OCI-M2 (cell line): Measurements from ENCODE around the gene ERVK3-1.
A peak's percentile ranks its signal among the peaks of the same experiment; 100 is the strongest.
"Not testable (repeated sequence)": the region's sequence is repeated elsewhere in the genome, so short reads cannot be mapped to it uniquely, and the experiment has no call there.

ENCODE experiments used
- DNase-seq: peaks from one replicate; lab custom pipeline; 2025; ENCODE audit not compliant: unreplicated experiment; lab: John Stamatoyannopoulos, UW

ERVK3-1 gene

DNA sequence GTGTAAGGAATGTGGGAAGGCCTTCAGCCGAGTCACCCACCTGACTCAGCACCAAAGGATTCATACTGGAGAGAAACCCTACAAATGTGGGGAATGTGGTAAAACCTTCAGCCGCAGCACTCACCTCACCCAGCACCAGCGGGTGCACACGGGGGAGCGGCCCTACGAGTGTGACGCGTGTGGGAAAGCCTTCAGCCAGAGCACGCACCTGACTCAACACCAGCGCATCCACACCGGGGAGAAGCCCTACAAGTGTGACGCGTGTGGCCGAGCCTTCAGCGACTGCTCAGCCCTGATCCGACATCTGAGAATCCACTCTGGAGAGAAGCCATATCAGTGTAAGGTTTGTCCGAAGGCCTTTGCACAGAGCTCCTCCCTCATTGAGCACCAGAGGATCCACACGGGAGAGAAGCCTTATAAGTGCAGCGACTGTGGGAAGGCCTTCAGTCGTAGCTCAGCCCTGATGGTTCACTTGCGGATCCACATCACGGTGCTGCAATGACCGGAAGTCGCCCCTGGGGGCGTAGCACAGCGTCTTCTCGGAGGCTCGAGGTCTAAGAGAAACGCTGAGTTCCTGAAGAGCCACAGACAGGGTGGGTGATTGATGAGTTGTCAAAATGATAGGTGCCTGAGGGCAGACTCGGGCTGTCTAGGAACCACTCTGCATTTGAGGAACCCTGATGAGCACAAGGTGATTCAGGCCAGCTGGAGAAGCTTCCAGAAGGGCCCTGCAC lies 33.8 kb downstream of the ERVK3-1 start:
- no peak for DNase-seq

DNA sequence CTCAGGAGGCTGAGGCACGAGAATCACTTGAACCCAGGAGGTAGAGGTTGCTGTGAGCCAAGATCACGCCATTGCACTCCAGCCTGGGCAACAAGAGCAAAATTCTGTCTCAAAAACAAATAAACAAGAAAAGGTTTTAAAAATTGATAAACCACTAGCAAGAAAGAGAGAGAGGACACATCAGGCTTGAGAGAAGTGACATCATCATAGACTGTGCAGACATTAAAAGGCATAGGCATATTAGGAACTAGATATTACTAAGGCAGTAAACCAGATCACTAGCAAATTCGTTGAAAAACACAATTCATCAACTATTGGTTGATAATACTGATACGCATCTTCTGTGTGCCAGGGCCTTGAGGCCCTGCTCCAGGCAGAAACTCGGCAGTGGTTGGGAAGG lies 40.4 kb downstream of the ERVK3-1 start:
- no peak for DNase-seq

DNA sequence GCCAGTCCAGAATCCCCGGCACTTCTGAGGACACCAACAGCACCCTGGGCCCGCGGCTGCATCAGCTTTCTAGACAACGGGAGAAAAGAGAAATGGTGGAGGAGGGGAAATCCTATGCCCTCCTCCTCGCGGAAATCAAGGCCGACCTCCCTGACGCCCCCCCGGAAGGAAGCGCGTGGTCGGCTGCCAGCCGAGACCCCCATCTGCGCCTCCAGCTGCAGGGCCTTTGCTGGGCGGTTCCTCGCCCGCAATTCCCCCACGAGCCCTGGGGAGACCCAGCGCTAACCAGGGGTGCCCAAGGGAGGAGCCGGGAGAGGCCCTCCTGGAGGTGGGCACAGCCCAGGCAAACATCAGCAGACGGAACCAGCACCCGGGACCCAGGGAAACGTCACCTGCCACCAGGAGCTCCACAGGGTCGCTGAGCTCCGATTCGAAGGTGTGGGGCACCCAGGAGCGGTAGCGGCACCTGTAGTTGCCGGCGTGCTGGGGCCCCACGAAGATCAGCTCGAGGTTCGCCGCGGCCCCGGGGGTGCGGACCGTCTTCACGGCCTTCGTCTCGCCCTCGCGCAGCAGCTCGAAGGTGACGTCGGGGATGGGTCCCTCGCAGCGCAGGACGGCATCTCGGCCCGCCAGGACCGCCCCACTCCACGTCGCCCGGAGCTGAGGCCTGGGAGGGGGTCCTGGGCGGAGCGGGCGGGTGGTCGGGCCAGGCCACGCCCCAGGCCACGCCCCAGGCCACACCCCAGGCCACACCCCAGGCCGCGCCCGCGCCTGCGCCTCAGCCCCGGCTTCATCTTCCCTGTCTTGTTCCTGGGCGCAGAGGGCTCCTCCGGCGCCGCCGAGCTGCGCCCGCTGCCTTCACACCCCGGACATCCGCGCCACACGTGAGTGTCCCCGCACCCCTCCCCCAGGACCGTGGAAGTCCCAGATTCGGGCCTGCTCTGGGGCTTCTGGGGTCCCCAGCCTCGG lies 42.1 kb downstream of the ERVK3-1 start:
- DNase-seq, result peak; percentile 74

DNA sequence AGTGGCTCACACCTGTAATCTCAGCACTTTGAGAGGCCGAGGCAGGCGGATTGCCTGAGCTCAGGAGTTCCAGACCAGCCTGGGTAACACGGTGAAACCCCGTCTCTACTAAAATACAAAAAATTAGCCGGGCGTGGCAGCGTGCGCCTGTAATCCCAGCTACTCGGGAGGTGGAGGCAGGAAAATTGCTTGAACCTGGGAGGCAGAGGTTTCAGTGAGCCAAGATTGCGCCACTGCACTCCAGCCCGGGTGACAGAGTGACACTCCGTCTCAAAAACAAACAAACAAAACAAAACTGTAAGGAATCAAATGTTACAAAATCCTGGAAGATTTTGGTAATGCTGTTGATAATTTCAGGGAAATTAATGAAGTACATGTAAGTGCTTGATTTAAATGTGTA lies 42.9 kb downstream of the ERVK3-1 start:
- not testable (repeated sequence) for DNase-seq

DNA sequence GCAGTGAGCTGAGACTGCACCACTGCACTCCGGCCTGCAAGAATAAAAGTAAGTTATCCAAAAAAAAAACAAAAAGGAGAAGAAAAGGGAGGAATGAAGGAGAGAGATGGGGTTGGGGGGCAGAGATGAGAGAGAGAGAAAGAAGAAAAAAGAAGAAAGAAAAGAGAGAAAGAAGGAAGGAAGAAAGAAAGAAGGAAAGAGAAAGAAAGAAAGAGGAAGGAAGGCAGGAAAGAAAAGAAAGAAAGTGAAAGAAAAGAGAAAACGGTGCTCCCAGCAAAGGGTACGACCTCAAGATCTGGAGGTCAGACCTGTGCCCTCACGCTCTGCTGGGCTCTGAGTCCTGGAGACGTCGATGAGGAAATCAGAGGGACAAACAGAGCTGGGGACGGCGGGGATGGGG lies 44.4 kb downstream of the ERVK3-1 start:
- DNase-seq, result no peak

DNA sequence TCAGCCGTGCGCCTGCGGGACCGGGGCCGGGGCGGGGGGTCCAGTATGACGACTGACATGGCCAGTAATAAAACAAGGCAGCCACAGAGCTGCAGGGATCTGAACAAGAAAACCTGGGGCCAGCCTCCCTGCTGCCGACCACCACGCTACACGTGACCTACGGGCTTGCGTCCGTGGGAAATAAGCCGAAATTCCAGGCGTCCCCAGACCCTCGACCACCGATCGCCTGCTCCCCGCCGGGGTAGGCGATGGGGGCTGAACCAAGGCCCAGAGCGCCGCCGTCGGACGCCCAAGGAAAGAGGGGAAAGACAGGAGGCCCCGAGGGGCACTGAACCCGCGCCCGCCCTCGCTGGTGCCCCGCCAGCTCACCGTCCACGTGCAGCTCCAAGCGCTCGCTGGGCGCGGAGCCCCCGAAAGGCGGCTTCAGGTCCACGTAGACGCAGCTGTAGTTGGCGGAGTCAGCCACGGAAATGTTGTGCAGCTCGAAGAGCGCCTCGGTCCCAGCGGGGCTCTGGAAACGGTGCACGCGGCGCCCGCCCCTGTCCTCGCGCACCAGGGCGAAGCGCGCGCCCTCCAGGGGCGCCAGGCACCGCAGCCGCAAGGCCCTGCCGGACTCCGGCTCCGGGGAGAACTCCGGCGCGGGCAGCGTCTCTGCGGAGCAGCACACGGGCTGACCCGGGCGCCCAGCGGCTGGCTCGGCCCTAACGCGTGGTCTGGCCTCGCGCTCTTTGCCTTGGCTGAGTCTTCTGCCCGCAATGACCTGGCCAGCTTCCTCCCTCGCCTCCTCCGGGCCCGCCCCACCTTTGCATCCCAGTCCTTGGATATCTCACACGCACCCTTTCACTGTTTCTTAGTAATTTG lies 45.1 kb downstream of the ERVK3-1 start:
- DNase-seq, result no peak

DNA sequence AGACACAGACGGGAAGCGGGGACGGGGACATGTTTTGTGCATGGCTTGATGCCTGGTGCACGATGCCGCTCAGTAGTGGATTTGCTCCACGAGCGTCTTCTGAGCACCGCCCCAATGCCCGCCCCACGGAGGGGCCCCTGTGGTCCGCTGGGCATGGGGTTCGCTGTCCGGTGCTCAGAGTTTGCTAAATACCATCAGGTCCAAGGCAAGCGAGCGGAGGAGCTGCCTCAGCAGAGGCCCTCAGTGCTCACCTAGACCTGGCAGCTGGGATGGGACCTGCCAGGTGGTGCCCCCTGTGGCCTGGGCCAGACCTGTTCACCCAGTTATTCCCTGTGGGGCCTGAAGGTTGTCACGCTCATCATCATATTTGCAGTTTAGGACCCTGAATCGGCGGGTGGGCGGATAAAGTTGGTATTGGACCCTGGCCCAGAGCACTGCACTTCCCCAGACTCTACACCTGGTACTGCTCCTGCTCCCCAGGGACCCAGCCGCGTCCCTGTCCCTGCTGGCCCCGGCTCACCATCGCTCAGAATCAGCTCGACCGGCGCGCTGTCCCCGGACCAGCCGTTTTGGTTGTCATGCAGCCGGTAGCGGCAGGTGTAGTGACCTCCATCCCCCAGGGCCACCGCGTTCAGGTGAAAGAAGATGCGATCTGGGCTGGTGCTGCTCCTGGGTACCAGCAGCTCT lies 45.8 kb downstream of the ERVK3-1 start:
- no peak for DNase-seq

DNA sequence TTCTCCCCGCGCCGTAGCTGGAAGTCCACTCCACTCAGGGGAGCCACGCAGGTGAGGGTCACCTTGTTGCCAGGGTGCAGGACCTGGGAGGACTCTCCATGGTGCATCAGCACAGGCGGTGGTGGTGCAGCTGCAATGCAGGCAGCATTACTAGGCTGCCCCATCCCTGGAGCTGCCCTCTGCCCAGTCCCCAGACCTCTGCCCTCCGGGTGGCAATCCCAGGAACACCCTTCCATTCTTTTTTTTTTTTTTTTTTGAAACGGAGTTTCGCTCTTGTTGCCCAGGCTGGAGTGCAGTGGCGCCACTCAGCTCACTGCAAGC lies 46.3 kb downstream of the ERVK3-1 start:
- DNase-seq, result no peak

DNA sequence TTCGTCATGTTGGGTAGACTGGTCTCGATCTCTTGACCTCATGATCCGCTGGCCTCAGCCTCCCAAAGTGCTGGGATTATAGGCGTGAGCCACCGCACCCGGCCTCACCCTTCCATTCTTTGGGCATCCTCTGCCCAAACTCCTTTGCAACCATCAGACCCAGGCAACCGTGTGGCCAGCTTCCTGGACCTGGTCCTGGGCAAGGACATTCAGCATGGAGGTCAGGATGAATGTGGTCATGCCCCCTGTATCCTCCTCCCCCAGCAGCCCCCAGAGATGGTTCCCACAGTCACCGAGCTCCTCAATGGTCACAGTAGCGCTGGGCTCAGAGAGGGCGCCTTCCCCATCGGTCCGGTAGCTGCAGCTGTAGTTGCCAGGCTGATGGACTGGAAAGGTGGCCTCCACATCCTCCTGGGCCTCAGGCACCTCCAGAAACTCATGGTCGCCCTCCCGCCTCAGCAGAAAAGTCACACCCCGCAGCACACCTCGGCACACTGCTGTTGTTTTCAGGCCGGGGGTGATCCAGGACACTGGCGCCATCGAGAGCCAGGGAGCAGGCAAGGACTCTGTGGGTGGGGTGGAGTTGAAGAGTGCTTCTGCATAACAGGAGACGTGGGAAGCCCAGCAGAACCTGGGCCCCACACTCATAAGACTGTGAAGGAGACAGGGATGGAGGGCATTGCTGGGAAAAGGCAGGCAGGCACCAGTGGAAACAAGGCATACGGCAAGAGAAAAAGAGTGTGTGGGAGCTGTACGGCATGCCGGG lies 47.0 kb downstream of the ERVK3-1 start:
- no peak for DNase-seq

DNA sequence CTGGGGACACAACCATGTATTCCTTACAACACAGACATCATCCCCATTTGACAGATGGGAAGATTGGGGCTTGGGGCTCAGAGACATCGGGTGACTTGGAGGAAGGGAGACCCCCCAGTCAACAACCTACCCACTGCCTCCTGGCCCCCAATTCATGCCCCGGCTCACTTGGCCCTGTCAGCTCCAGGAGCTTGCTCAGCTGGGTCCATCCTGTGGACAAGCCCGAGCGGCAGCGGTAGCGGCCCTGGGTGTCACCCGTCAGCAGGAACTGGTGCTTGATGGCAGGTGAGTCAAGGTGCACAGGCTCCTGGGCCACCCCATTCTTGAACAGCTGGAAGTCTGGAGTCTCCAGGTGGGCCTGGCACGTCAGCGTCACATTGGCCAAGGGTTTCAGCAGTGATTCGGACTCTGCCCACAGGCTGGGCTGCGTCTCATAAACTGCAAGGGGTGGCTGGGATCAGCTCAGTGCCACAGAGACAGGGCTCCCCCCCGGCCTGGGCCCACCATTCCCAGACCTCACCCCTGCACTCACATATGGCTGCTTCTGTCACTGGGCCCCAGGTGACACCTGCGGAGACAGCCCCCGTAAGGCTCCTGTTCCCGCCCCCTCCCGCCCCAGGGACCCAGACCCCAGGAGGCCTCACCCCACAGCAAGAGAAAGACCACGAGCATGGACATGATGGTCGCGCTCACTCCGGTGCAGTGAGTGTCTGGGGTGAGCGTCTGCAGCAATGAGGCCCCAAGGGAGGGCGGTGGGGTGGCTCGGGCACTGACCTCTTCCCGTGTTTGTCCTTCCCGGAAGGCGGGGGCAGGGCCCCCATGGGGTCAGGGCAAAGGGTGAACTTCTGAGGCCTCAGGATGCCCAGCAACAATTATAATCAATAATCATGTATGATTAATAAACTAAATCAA lies 47.8 kb downstream of the ERVK3-1 start, which contains the start of gene A1BG:
Gene A1BG (minus strand): TSS at position 733 of the 912 bp plus-strand sequence. CDS start 55 bp downstream, at position 678.
- DNase-seq, result no peak

DNA sequence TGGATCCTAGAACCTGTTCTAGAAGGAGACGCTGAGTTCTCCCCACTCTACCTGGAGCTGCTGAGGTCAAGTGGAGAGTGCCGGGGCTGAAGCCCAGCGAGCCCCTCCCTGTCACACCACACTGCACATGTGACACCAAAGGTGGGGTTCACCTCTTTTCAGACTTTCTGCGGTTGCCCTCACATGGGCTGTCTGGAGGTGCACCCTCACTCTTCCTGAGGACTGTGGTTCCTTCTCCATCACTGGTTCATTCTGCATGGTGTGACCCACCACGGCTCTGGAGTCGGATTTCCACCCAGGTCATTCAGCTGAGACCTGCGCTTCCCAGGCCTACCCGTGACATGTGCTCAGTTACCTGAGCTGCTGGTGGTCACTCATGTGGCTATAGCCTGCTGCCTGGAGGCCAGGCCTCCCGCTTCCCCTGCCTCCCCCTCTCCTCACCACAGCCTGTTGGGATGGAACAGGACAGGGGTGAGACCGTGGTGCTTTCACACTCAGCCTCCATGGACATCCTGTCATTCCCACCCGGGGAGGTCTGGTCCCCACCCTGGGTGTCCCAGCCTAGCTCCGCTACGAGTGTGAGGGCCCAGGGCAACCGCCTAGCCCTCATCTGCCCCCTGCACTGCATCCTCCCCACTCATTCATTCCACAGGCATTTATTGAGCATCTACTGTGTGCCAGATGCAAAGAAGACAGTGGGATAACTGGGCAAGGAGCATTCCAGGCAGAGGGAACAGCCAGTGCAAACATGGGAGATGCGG lies 48.7 kb downstream of the ERVK3-1 start:
- no peak for DNase-seq

DNA sequence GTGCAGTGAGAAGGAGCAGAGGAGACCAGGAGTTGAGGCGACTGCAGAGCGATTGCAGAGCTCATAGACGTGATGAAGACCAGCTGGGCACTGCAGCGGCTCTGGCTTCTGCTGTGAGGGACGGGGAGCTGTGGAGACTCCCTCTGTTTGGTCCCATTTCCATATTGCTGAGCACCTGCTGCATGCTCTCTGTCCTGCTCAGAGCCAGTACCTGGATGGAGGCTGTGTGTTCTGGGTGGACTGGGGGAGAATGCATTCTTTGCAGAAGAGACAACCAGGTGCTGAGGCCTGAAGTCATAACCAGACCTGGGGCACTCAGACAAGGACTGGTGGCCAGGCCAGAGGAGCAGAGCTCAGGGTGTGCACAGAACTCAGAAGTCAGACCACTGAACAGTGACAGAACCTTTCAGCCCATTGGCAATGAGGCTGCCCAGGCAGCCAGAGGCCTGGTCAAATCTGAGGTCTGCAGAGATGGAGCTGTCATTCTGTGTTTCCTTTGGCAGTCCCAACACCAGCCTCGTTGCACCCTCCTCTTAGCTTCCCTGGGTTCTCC lies 49.4 kb downstream of the ERVK3-1 start:
- no peak for DNase-seq

DNA sequence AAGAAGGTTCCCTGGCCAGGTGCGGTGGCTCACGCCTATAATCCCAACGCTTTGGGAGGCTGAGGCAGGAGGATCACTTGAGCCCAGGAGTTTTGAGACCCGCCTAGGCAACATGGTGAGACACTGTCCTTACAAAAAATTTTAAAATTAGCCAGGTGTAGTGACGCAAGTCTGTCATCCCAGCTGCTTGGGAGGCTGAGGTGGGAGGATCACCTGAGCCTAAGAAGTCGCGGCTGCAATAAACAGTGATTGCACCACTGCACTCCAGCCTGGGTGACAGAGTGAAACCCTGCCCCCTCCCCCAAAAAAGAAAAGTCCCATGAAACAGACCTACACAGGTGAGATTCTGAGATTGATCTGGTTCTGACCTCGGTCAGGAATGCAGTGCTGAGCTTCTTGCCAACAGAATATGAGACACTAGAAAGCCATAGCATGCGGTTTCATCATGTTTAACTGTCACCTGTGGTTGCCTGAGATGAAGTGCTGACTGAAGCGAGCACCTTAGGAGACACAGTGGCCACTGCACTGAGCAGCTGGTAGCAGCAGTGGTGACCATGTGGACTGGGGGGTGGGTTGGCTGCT lies 50.1 kb downstream of the ERVK3-1 start:
- DNase-seq, result no peak

DNA sequence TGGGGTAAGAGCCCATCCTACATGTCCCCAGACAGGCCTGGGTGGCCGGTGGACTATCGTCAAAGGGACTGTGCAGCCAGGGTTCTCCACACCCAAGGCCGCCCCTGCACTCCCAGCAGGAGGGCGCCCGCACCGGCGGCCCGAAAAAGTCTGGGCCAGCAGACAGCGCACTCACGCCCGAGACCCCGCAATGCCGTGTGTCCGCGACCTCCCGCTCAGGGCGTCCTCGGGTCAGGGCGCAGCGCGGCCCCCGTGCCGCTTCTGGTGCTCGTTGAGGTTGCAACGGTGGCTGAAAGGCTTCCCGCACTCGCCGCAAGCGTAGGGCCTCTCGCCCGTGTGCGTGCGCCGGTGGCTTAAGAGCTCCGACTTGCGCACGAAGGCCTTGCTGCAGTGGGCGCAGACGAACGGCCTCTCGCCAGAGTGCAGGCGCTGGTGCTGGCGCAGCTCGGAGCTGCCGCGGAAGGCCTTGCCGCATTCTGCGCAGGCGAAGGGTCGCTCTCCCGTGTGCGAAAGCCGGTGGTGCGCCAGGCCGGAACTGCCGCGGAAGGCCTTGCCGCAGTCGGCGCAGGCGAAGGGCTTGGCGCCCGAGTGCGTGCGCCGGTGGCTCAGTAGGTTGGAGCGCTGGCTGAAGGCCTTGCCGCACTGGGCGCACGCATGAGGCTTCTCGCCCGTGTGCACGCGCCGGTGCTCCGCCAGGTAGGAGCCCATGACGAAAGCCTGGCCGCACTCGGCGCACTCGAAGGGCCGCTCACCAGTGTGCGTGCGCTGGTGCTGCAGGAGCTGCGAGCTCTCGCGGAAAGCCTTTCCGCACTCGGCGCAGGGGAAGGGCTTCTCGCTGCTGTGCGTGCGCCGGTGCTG lies 51.0 kb downstream of the ERVK3-1 start:
- no peak for DNase-seq

DNA sequence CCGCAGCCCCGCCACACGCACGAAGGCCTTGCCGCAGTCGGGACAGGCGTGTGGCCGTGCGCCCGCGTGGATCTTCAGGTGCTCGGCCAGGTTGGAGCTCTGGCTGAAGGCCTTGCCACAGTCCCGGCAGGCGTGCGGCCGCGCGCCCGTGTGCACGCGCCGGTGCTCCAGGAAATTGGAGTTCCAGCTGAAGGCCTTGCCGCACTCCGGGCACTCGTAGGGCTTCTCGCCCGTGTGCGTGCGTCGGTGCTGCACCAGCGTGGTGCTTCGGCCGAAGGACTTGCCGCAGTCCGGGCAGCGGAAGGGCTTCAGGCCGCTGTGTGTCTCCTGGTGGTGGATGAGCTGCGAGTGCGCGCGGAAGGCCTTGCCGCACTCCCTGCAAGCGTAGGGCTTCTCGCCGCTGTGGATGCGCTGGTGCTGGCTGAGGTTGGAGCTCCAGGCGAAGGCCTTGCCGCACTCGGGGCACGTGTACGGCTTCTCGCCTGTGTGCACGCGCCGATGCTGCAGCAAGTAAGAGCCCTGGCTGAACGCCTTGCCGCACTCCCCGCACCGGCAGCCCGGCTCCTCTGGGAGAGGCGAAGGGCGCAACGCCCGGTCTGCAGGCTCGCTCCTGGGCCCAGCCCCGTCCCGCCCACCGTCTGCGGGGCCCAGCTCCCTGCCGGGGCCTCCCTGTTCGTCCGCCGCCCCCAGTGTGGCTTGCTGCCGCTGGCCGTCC lies 51.7 kb downstream of the ERVK3-1 start:
- DNase-seq, result no peak
